SK-N-SH (cell line): ENCODE data around the gene PTPA. TPM values are rescaled to one million over a fixed set of nuclear protein-coding genes. Genes with fewer than 3 reads are reported as not detected.

Experiments
- CTCF ChIA-PET: fragments of 300-600, 350-600 bp; formaldehyde crosslinking; extraction: SDS; loops from one replicate; lab custom pipeline; 2021; lab: Yijun Ruan, JAX
- POLR2A ChIA-PET: fragments of 350-600 bp; sonication (Branson Sonifier 250); formaldehyde crosslinking; extraction: SDS; loops from one replicate; lab custom pipeline; 2020; ENCODE audit warnings: antibody characterized with exemption, inconsistent platforms; lab: Yijun Ruan, JAX
- DNase-seq: peaks from one replicate; pipeline ENCODE4 v3.0.0; 2012
- H2AFZ ChIP-seq: fragments of 200-600 bp; sonication (generic); 2 replicates; pipeline ENCODE4 v1.8.1; 2016; ENCODE audit warnings: antibody characterized with exemption, mild to moderate bottlenecking, low read depth
- H3F3A ChIP-seq: fragments of 200-600 bp; sonication (generic); replicated peaks from 2 replicates; pipeline ENCODE3; 2016; ENCODE audit warnings: antibody characterized with exemption, mild to moderate bottlenecking; ENCODE audit not compliant: insufficient read depth
- H3K27ac ChIP-seq, 2 experiments: fragments of 200-500 bp in 1 of 2; fragments of 200-600 bp in 1 of 2; sonication (Bioruptor generic) in 1 of 2; sonication (generic), shearing (Covaris generic) in 1 of 2; 2 replicates each; pipeline versions ENCODE4 v1.5.1 to v1.6.1; 2014 to 2016; ENCODE audit warnings: low read depth in 2 of 2, inconsistent platforms in 1 of 2, low read length in 1 of 2, mild to moderate bottlenecking in 1 of 2, mixed read lengths in 1 of 2
- H3K27me3 ChIP-seq: fragments of 200-600 bp; sonication (generic), shearing (Covaris generic); 2 replicates; pipeline ENCODE4 v1.6.1; 2016; ENCODE audit warnings: mixed run types; ENCODE audit not compliant: insufficient read depth
- H3K36me3 ChIP-seq, 2 experiments: fragments of 200-500 bp in 1 of 2; fragments of 200-600 bp in 1 of 2; sonication (Bioruptor generic) in 1 of 2; sonication (generic) in 1 of 2; replicated peaks in 1 of 2; 2 replicates each; pipeline versions ENCODE3 to v1.5.1; 2014 to 2016; ENCODE audit warnings: low read length in 1 of 2, mild to moderate bottlenecking in 1 of 2; ENCODE audit not compliant: insufficient read depth in 2 of 2, control insufficient read depth in 1 of 2
- H3K4me1 ChIP-seq, 2 experiments: fragments of 200-500 bp in 1 of 2; fragments of 200-600 bp in 1 of 2; sonication (Bioruptor generic) in 1 of 2; sonication (generic), shearing (Covaris generic) in 1 of 2; 2 replicates each; pipeline versions ENCODE4 v1.5.1 to v1.6.1; 2014 to 2016; ENCODE audit warnings: low read depth in 1 of 2, low read length in 1 of 2, mixed run types in 1 of 2; ENCODE audit not compliant: insufficient read depth in 2 of 2, control insufficient read depth in 1 of 2
- H3K4me2 ChIP-seq: fragments of 200-600 bp; sonication (generic), shearing (Covaris generic); 2 replicates; pipeline ENCODE4 v1.6.1; 2017; ENCODE audit warnings: mixed run types
- H3K4me3 ChIP-seq, 2 experiments: fragments of 200-500 bp in 1 of 2; fragments of 200-600 bp in 1 of 2; sonication (Bioruptor generic) in 1 of 2; sonication (generic), shearing (Covaris generic) in 1 of 2; 2 replicates each; pipeline versions ENCODE4 v1.5.1 to v1.8.1; 2014 to 2016; ENCODE audit warnings: low read depth in 2 of 2, inconsistent platforms in 1 of 2, low read length in 1 of 2, mild to moderate bottlenecking in 1 of 2, mixed read lengths in 1 of 2, moderate library complexity in 1 of 2
- H3K79me2 ChIP-seq: fragments of 200-600 bp; sonication (generic); 2 replicates; pipeline ENCODE4 v1.8.1; 2017; ENCODE audit warnings: mild to moderate bottlenecking; ENCODE audit not compliant: insufficient read depth
- H3K9ac ChIP-seq: fragments of 200-600 bp; sonication (generic); 2 replicates; pipeline ENCODE4 v1.6.1; 2017; ENCODE audit warnings: mixed run types
- H3K9me2 ChIP-seq: fragments of 200-600 bp; sonication (generic); 2 replicates; pipeline ENCODE4 v1.6.1; 2017; ENCODE audit warnings: mixed run types
- H3K9me3 ChIP-seq: fragments of 200-600 bp; sonication (generic); 2 replicates; pipeline ENCODE4 v1.6.1; 2017; ENCODE audit warnings: mixed run types, mild to moderate bottlenecking, moderate library complexity
- H4K20me1 ChIP-seq: fragments of 200-600 bp; sonication (generic); 2 replicates; pipeline ENCODE4 v1.6.1; 2017; ENCODE audit warnings: mild to moderate bottlenecking, mixed run types; ENCODE audit not compliant: insufficient read depth
- CHD2 ChIP-seq: fragments of 150-350 bp; IDR thresholded peaks from 2 replicates; pipeline ENCODE4 v1.6.1; 2018; ENCODE audit warnings: low read length; ENCODE audit not compliant: partially characterized antibody
- ELF1 ChIP-seq: IDR thresholded peaks from 2 replicates; pipeline ENCODE4 v1.4.0; 2012
- EP300 ChIP-seq, 2 experiments: IDR thresholded peaks; 2 replicates each; pipeline versions ENCODE4 v1.4.0 to v1.6.1; 2012; ENCODE audit warnings: borderline replicate concordance in 1 of 2, low read depth in 1 of 2, low read length in 1 of 2
- EZH2phosphoT487 ChIP-seq: fragments of 200-600 bp; sonication (generic); IDR thresholded peaks from 2 replicates; pipeline ENCODE4 v1.6.1; 2017; ENCODE audit warnings: low read depth, mixed run types, mild to moderate bottlenecking, antibody characterized with exemption, moderate library complexity, borderline replicate concordance
- FOXJ3 ChIP-seq: sonication (generic); formaldehyde crosslinking; IDR thresholded peaks from 2 replicates; pipeline ENCODE4 v1.5.1; 2020; ENCODE audit warnings: mild to moderate bottlenecking, missing genetic modification reagents
- FOXM1 ChIP-seq: IDR thresholded peaks from 2 replicates; pipeline ENCODE4 v1.4.0; 2012; ENCODE audit warnings: low read depth, mild to moderate bottlenecking
- GABPA ChIP-seq: IDR thresholded peaks from 2 replicates; pipeline ENCODE4 v1.4.0; 2012; ENCODE audit warnings: low read depth, mild to moderate bottlenecking
- GATA2 ChIP-seq: sonication (generic); formaldehyde crosslinking; IDR thresholded peaks from 2 replicates; pipeline ENCODE4 v1.5.0; 2020; ENCODE audit warnings: mild to moderate bottlenecking, missing genetic modification reagents
- JUND ChIP-seq: IDR thresholded peaks from 2 replicates; pipeline ENCODE4 v1.4.0; 2012
- NFIC ChIP-seq: IDR thresholded peaks from 2 replicates; pipeline ENCODE4 v1.4.0; 2012; ENCODE audit warnings: borderline replicate concordance
- NRF1 ChIP-seq: IDR thresholded peaks from 2 replicates; pipeline ENCODE4 v1.6.1; 2012; ENCODE audit warnings: low read depth, mild to moderate bottlenecking, low read length
- POLR2AphosphoS5 ChIP-seq: IDR thresholded peaks from 2 replicates; pipeline ENCODE4 v1.6.1; 2012; ENCODE audit warnings: low read depth, low read length
- RAD21 ChIP-seq: IDR thresholded peaks from 2 replicates; pipeline ENCODE4 v1.6.1; 2012; ENCODE audit warnings: mild to moderate bottlenecking, low read length
- RCOR1 ChIP-seq: fragments of 150-350 bp; IDR thresholded peaks from 2 replicates; pipeline ENCODE4 v1.6.1; 2017; ENCODE audit warnings: antibody characterized with exemption, low read length
- RFX5 ChIP-seq: IDR thresholded peaks from 2 replicates; pipeline ENCODE4 v1.6.1; 2012; ENCODE audit warnings: mild to moderate bottlenecking, improper control_type of control experiment, low read length
- RXRA ChIP-seq: IDR thresholded peaks from 2 replicates; pipeline ENCODE4 v1.4.0; 2012; ENCODE audit warnings: low read depth, mild to moderate bottlenecking, borderline replicate concordance
- SMC3 ChIP-seq: IDR thresholded peaks from 2 replicates; pipeline ENCODE4 v1.6.1; 2012; ENCODE audit warnings: low read depth, low read length, improper control_type of control experiment
- TAF1 ChIP-seq: IDR thresholded peaks from 2 replicates; pipeline ENCODE4 v1.6.1; 2012; ENCODE audit warnings: low read depth, mild to moderate bottlenecking, low read length, moderate library complexity, borderline replicate concordance
- TCF12 ChIP-seq: IDR thresholded peaks from 2 replicates; pipeline ENCODE4 v1.4.0; 2012
- TEAD4 ChIP-seq: IDR thresholded peaks from 2 replicates; pipeline ENCODE4 v1.4.0; 2012; ENCODE audit warnings: mild to moderate bottlenecking, borderline replicate concordance; ENCODE audit not compliant: insufficient read depth
- YY1 ChIP-seq: IDR thresholded peaks from 2 replicates; pipeline ENCODE4 v1.4.0; 2012; ENCODE audit warnings: low read depth, mild to moderate bottlenecking
- WGBS: methylation state at CpG from one replicate; pipeline ENCODE4 v1.1.6; 2017; ENCODE audit warnings: low lambda C conversion rate; 5-methylcytosine and 5-hydroxymethylcytosine counted together
- polyA plus RNA-seq, 3 experiments: library from polyadenylated mRNA; depleted of rRNA; stranded (reverse); fragments of >200 nt; gene quantifications; 2 replicates each; pipeline ENCODE4 v1.2.3, GENCODE V29; 2012
- TF ChIP-seq, protein P1 (sequence below): fragments of 150-350 bp; IDR thresholded peaks from 2 replicates; pipeline ENCODE4 v1.6.1; 2016; ENCODE audit warnings: mild to moderate bottlenecking, low read depth, low read length
- TF ChIP-seq, protein P2 (sequence below): IDR thresholded peaks from 2 replicates; pipeline ENCODE4 v1.4.0; 2012; ENCODE audit warnings: low read depth, borderline replicate concordance
- TF ChIP-seq, protein P3 (sequence below): IDR thresholded peaks from 2 replicates; pipeline ENCODE4 v1.4.0; 2012; ENCODE audit warnings: low read depth, borderline replicate concordance
- TF ChIP-seq, protein P4 (sequence below): fragments of 200-600 bp; sonication (generic); IDR thresholded peaks from 2 replicates; pipeline ENCODE4 v1.6.1; 2017; ENCODE audit warnings: antibody characterized with exemption, mild to moderate bottlenecking, moderate library complexity
- TF ChIP-seq, protein P5 (sequence below): fragments of 150-350 bp; IDR thresholded peaks from 2 replicates; pipeline ENCODE4 v1.6.1; 2017; ENCODE audit warnings: antibody characterized with exemption, low read length, low read depth, borderline replicate concordance

Gene PTPA
- polyA plus RNA-seq (2012; rRNA removed), result 130 and 149 TPM in 2 replicates
- polyA plus RNA-seq (2012; cell fraction: cytosol; rRNA removed), result 92.2 and 118 TPM in 2 replicates
- polyA plus RNA-seq (2012; cell fraction: nucleus; rRNA removed), result 127 and 164 TPM in 2 replicates

DNA sequence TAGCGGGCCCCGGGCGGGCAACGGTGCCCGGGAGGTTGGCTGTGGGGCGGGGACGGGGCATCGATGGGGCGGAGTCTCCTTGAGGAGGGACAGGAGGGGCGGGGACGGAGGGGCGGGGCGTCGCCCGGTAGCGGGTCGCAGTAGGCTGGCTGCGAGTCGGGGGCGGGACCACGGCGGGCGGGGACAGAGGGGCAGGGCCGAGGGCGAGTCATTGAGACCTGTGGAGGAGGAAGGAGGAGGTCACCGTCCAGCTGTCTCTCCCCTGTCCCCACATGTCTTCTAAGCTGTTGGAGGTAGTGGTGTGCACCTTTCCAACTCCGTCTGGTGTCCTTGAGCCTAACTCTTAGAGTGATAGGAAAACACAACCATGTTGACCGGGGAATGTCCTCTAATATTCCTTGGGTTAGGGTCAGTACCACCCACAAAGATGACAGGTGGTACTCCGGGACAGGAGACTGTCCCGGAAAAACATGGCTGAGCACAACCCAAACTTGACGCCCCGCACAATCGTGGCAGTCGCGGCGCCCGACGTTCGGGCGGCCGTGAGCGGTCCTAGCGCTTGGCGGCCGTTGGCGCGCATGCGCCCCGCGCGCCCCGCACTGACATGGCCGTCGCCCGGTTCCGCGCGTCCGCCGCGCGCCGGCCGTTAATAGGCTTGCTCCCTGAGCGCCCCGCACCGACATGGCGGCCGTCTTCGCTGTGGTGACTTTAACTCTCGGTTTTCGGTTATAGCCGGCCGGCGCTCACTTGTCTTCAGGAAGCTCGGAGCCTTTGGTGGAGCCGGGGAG lies at the start of gene PTPA, which contains the start of gene CRAT:
PTPA (plus strand) TSS at position 676 of the 788 bp plus-strand sequence. CDS start 186 bp downstream, outside the sequence.
CRAT (minus strand) TSS at position 54 of the 788 bp plus-strand sequence. CDS start 284 bp downstream, outside the sequence.
- peaks cover 10% of the 10 kb centered on the region for H3F3A ChIP-seq
- CTCF ChIA-PET, result interaction anchor here (0.8 to 8.4 kb wide), 7 partner anchors 14 to 513 kb away, joined by 3 to 52 read pairs (median 4); no protein-coding TSS in a partner anchor
- peak within 1 kb of the TSS; percentile 100 for H3K4me2 ChIP-seq
- H3K27ac ChIP-seq, result peak within 1 kb of the TSS; percentile 97
- peaks cover 68% of the 10 kb centered on the region for H3K79me2 ChIP-seq
- H3K36me3 ChIP-seq, result peaks cover 0 to 9% of the 10 kb centered on the region in 2 experiments
- peak; percentile 100 for DNase-seq
- H3K27me3 ChIP-seq, result no peaks in the 10 kb centered on the region
- peaks cover 11 to 19% of the 10 kb centered on the region in 2 experiments; a peak in 2 of 4 replicates for H3K4me1 ChIP-seq
- no peaks in the 10 kb centered on the region for H3K9me3 ChIP-seq
- no peaks in the 10 kb centered on the region for H3K9me2 ChIP-seq
- peak within 1 kb of the TSS; percentile 88 to 91 for H3K4me3 ChIP-seq
- H3K9ac ChIP-seq, result peak within 1 kb of the TSS; percentile 92
- peak within 1 kb of the TSS; percentile 89 for H2AFZ ChIP-seq
- 0% methylated on average over 19 of the region's 77 CpGs for WGBS
- POLR2A ChIA-PET, result interaction anchor here (2.0 kb wide), 1 partner anchor 21 kb away, joined by 5 read pairs; no protein-coding TSS in a partner anchor
- no peaks in the 10 kb centered on the region for H4K20me1 ChIP-seq
- TF ChIP-seq EZH2phosphoT487 (no peak), RFX5 (no peak), RAD21 (no peak), FOXJ3 (no peak), TAF1 (peak; percentile 87), EP300 (IDR thresholded peaks at IDR 0.05; ENCODE audit: borderline replicate concordance in 1 of 2, low read depth in 1 of 2, low read length in 1 of 2) (0 out of 4 replicates have a peak, but pooled peaks of 1 of the 2 experiments have one; percentile 17), JUND (no peak), GABPA (no peak), TCF12 (no peak; the same call in 1 of the 2 replicates), NRF1 (peak; percentile 90), NFIC (no peak), TEAD4 (no peak), RXRA (no peak), GATA2 (CRISPR knock-in tag) (no peak), POLR2AphosphoS5 (peak; percentile 98), CHD2 (peak; percentile 4), ELF1 (no peak), FOXM1 (no peak), RCOR1 (no peak), YY1 (peak; percentile 94), SMC3 (no peak)
- TF ChIP-seq, protein P1, sequence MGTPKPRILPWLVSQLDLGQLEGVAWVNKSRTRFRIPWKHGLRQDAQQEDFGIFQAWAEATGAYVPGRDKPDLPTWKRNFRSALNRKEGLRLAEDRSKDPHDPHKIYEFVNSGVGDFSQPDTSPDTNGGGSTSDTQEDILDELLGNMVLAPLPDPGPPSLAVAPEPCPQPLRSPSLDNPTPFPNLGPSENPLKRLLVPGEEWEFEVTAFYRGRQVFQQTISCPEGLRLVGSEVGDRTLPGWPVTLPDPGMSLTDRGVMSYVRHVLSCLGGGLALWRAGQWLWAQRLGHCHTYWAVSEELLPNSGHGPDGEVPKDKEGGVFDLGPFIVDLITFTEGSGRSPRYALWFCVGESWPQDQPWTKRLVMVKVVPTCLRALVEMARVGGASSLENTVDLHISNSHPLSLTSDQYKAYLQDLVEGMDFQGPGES, result no peak
- TF ChIP-seq, protein P2, sequence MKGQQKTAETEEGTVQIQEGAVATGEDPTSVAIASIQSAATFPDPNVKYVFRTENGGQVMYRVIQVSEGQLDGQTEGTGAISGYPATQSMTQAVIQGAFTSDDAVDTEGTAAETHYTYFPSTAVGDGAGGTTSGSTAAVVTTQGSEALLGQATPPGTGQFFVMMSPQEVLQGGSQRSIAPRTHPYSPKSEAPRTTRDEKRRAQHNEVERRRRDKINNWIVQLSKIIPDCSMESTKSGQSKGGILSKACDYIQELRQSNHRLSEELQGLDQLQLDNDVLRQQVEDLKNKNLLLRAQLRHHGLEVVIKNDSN, result no peak
- TF ChIP-seq, protein P3, sequence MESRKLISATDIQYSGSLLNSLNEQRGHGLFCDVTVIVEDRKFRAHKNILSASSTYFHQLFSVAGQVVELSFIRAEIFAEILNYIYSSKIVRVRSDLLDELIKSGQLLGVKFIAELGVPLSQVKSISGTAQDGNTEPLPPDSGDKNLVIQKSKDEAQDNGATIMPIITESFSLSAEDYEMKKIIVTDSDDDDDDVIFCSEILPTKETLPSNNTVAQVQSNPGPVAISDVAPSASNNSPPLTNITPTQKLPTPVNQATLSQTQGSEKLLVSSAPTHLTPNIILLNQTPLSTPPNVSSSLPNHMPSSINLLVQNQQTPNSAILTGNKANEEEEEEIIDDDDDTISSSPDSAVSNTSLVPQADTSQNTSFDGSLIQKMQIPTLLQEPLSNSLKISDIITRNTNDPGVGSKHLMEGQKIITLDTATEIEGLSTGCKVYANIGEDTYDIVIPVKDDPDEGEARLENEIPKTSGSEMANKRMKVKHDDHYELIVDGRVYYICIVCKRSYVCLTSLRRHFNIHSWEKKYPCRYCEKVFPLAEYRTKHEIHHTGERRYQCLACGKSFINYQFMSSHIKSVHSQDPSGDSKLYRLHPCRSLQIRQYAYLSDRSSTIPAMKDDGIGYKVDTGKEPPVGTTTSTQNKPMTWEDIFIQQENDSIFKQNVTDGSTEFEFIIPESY, result no peak
- TF ChIP-seq, protein P4, sequence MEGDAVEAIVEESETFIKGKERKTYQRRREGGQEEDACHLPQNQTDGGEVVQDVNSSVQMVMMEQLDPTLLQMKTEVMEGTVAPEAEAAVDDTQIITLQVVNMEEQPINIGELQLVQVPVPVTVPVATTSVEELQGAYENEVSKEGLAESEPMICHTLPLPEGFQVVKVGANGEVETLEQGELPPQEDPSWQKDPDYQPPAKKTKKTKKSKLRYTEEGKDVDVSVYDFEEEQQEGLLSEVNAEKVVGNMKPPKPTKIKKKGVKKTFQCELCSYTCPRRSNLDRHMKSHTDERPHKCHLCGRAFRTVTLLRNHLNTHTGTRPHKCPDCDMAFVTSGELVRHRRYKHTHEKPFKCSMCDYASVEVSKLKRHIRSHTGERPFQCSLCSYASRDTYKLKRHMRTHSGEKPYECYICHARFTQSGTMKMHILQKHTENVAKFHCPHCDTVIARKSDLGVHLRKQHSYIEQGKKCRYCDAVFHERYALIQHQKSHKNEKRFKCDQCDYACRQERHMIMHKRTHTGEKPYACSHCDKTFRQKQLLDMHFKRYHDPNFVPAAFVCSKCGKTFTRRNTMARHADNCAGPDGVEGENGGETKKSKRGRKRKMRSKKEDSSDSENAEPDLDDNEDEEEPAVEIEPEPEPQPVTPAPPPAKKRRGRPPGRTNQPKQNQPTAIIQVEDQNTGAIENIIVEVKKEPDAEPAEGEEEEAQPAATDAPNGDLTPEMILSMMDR, result no peak
- TF ChIP-seq, protein P5, sequence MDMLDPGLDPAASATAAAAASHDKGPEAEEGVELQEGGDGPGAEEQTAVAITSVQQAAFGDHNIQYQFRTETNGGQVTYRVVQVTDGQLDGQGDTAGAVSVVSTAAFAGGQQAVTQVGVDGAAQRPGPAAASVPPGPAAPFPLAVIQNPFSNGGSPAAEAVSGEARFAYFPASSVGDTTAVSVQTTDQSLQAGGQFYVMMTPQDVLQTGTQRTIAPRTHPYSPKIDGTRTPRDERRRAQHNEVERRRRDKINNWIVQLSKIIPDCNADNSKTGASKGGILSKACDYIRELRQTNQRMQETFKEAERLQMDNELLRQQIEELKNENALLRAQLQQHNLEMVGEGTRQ, result no peak
